OCI-LY1 (cell line): ENCODE results near the gene NEU1.
A peak's percentile ranks its signal among the peaks of the same experiment; 100 is the strongest.

ENCODE experiments used
- H2AFZ ChIP-seq: fragments of 200-600 bp; sonication (generic), shearing (Covaris generic); 2 replicates; pipeline ENCODE4 v1.6.0; 2014; ENCODE audit warnings: antibody characterized with exemption, mild to moderate bottlenecking, low read length
- H3F3A ChIP-seq: fragments of 200-600 bp; sonication (generic), shearing (Covaris generic); 2 replicates; pipeline ENCODE4 v1.6.0; 2014; ENCODE audit warnings: mild to moderate bottlenecking, antibody characterized with exemption, low read length, moderate library complexity; ENCODE audit not compliant: insufficient read depth
- H3K27ac ChIP-seq: fragments of 200-600 bp; sonication (generic); 2 replicates; pipeline ENCODE4 v1.5.1; 2014; ENCODE audit warnings: low read length, mixed run types, mild to moderate bottlenecking, low read depth; ENCODE audit not compliant: poor library complexity, severe bottlenecking
- H3K27me3 ChIP-seq: fragments of 200-600 bp; sonication (generic); 2 replicates; pipeline ENCODE4 v1.6.0; 2014; ENCODE audit warnings: antibody characterized with exemption, mild to moderate bottlenecking, low read length, moderate library complexity; ENCODE audit not compliant: insufficient read depth
- H3K36me3 ChIP-seq: fragments of 200-600 bp; sonication (generic); 2 replicates; pipeline ENCODE4 v1.6.1; 2014; ENCODE audit warnings: mild to moderate bottlenecking, antibody characterized with exemption, low read length, moderate library complexity, mixed read lengths; ENCODE audit not compliant: insufficient read depth
- H3K4me1 ChIP-seq: fragments of 200-600 bp; sonication (generic); 2 replicates; pipeline ENCODE4 v1.5.1; 2014; ENCODE audit warnings: mild to moderate bottlenecking, low read length, moderate library complexity; ENCODE audit not compliant: insufficient read depth, severe bottlenecking
- H3K4me2 ChIP-seq: fragments of 200-600 bp; sonication (generic), shearing (Covaris generic); 2 replicates; pipeline ENCODE4 v1.6.1; 2014; ENCODE audit warnings: low read length
- H3K4me3 ChIP-seq: fragments of 200-600 bp; sonication (generic); 2 replicates; pipeline ENCODE4 v1.5.1; 2014; ENCODE audit warnings: low read length, low read depth, mild to moderate bottlenecking, mixed read lengths; ENCODE audit not compliant: poor library complexity, severe bottlenecking
- H3K79me2 ChIP-seq: fragments of 200-600 bp; shearing (Covaris generic); 2 replicates; pipeline ENCODE4 v1.6.1; 2016; ENCODE audit warnings: mixed run types, low read length, mixed read lengths; ENCODE audit not compliant: insufficient read depth
- H3K9ac ChIP-seq: fragments of 200-600 bp; sonication (generic), shearing (Covaris generic); 2 replicates; pipeline ENCODE4 v1.6.1; 2014; ENCODE audit warnings: mild to moderate bottlenecking, low read length, mixed read lengths
- H3K9me2 ChIP-seq: fragments of 200-600 bp; sonication (generic), shearing (Covaris generic); 2 replicates; pipeline ENCODE4 v1.6.1; 2014; ENCODE audit warnings: low read depth, mild to moderate bottlenecking, low read length, mixed read lengths
- H3K9me3 ChIP-seq: fragments of 200-600 bp; shearing (Covaris generic); 2 replicates; pipeline ENCODE4 v1.6.1; 2014; ENCODE audit warnings: low read length, mixed read lengths
- H4K20me1 ChIP-seq: fragments of 200-600 bp; sonication (generic), shearing (Covaris generic); 2 replicates; pipeline ENCODE4 v1.6.0; 2016; ENCODE audit warnings: mild to moderate bottlenecking, low read length; ENCODE audit not compliant: insufficient read depth
- CTCF ChIP-seq: fragments of 200-600 bp; sonication (generic), shearing (Covaris generic); IDR thresholded peaks from 2 replicates; pipeline ENCODE4 v1.5.1; 2017; ENCODE audit warnings: mild to moderate bottlenecking, antibody characterized with exemption, low read length, moderate library complexity, mixed read lengths
- EZH2 ChIP-seq: fragments of 200-600 bp; sonication (generic), shearing (Covaris generic); IDR thresholded peaks from 2 replicates; pipeline ENCODE4 v1.8.0; 2017; ENCODE audit warnings: borderline replicate concordance, mixed run types, mild to moderate bottlenecking, antibody characterized with exemption, low read length, moderate library complexity, mixed read lengths

The NEU1 gene

GRCh38 chr6:31834367-31835250 is 28.0 kb downstream of the NEU1 start:
- peak overlapping the region; percentile 97 for H3K27ac ChIP-seq
- no peak overlapping the region for H2AFZ ChIP-seq
- no peaks in the 10 kb centered on the region for H3K9me3 ChIP-seq
- H3K4me3 ChIP-seq, result peak overlapping the region; percentile 96
- no peaks in the 10 kb centered on the region for H3K9me2 ChIP-seq
- peaks cover 49% of the 10 kb centered on the region for H3K36me3 ChIP-seq
- peaks cover 53% of the 10 kb centered on the region for H3K79me2 ChIP-seq
- H3F3A ChIP-seq, result peaks cover 18% of the 10 kb centered on the region
- no peaks in the 10 kb centered on the region for H4K20me1 ChIP-seq
- peak overlapping the region; percentile 95 for H3K4me2 ChIP-seq
- no peaks in the 10 kb centered on the region for H3K27me3 ChIP-seq
- H3K4me1 ChIP-seq, result peaks cover 69% of the 10 kb centered on the region
- H3K9ac ChIP-seq, result peak overlapping the region; percentile 99
- no peak for TF ChIP-seq CTCF
- TF ChIP-seq EZH2, result no peak

GRCh38 chr6:31831350-31832215 is 31.0 kb downstream of the NEU1 start:
- Histone ChIP-seq H3K27me3 (no peaks in the 10 kb centered on the region), H3K36me3 (peaks cover 19% of the 10 kb centered on the region), H3K27ac (peak overlapping the region; percentile 97), H4K20me1 (no peaks in the 10 kb centered on the region), H3K4me3 (peak overlapping the region; percentile 75), H3K9me2 (no peaks in the 10 kb centered on the region), H3K9me3 (no peaks in the 10 kb centered on the region), H3K4me1 (peaks cover 45% of the 10 kb centered on the region), H2AFZ (no peak overlapping the region), H3K4me2 (peak overlapping the region; percentile 88), H3K9ac (peak overlapping the region; percentile 75), H3F3A (peaks cover 16% of the 10 kb centered on the region), H3K79me2 (peaks cover 44% of the 10 kb centered on the region)
- no peak for TF ChIP-seq CTCF
- TF ChIP-seq EZH2, result no peak

- Histone ChIP-seq H4K20me1 (no peaks in the 10 kb centered on the region), H2AFZ (no peak overlapping the region), H3F3A (peaks cover 16% of the 10 kb centered on the region), H3K9ac (peak overlapping the region; percentile 75), H3K4me3 (peak overlapping the region; percentile 75), H3K27ac (peak overlapping the region; percentile 97), H3K36me3 (peaks cover 12% of the 10 kb centered on the region), H3K27me3 (no peaks in the 10 kb centered on the region), H3K79me2 (peaks cover 37% of the 10 kb centered on the region), H3K9me3 (no peaks in the 10 kb centered on the region), H3K4me1 (peaks cover 45% of the 10 kb centered on the region), H3K9me2 (no peaks in the 10 kb centered on the region), H3K4me2 (peak overlapping the region; percentile 88)
- no peak for TF ChIP-seq EZH2
- TF ChIP-seq CTCF, result no peak
These were observed 31.7 kb downstream of the NEU1 start for GRCh38 chr6:31830886-31831335.
